DOHH2 (cell line): ENCODE data around the gene DRGX.

Experiments used
- CTCF ChIP-seq: fragments of 200-600 bp; sonication (generic); IDR thresholded peaks from one replicate; pipeline ENCODE4 v1.5.1; 2014; ENCODE audit warnings: antibody characterized with exemption, mild to moderate bottlenecking, low read depth, low read length; ENCODE audit not compliant: poor library complexity, severe bottlenecking
- EZH2phosphoT487 ChIP-seq: fragments of 200-600 bp; sonication (generic); IDR thresholded peaks from 2 replicates; pipeline ENCODE4 v1.6.1; 2017; ENCODE audit warnings: borderline replicate concordance, mild to moderate bottlenecking, antibody characterized with exemption, low read length, moderate library complexity, mixed read lengths

GRCh38 chr10:49396666-49396999 lies 744 bp upstream of the DRGX start:
- no peak for TF ChIP-seq CTCF
- TF ChIP-seq EZH2phosphoT487 = no peak
